HG03175 (cell line): ENCODE data around the gene SKAP1.

Experiments
- ATAC-seq: cut with Tn5 transposase; IDR thresholded peaks from one replicate; pipeline ENCODE4 v1.9.1; 2021; ENCODE audit warnings: mild to moderate bottlenecking, moderate library complexity; ENCODE audit not compliant: unreplicated experiment

Gene SKAP1

DNA sequence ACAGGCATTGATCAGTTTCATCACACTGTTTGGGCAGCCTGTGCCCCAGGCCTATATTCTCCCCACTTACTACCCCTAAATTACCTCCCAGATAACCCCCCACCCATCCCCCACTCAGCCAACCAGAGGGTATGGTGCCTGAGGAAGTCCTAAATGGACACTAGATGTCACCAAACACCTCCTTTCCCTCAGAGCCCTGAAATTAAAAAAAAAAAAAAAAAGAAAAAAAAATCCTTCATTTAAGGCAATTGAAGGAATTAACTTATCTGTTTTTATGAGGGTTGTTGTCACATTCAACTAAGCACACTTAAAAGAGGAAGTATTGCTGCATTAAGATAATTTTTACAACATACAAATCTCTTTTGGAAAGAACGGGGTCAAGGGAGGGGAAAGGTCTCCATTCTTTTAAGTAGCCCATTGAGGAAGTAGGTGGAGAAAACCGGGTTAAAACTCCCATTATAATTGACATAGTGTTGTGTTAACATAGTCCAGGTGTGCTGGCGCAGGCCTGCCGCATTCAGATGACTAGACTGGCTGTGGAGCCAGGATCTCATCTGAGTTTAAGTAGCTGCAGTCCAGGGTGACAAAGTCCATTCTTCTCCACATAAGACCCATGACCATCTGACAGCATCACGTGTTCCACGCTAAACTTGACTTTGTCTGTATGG is 276.2 kb downstream of the SKAP1 start:
- ATAC-seq: no peak

DNA sequence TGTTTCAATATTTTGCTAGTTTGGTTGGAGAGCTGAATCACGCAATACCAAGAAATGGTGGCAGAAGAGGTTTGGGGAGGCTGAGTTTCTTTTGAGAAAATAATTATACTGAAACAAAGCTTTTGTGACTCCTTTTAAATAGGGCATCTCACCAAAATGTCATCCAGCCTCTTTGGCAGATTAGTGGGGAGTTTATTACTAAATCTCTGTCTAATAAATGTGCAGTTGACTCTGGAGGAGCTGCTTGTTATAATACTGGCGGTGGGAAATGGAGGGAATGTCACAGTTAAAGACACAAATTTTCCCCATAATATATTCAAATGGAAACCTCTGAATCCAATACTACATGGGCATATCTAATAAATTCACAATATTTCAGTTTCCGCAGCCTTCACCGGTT is 277.7 kb downstream of the SKAP1 start:
- ATAC-seq: no peak

DNA sequence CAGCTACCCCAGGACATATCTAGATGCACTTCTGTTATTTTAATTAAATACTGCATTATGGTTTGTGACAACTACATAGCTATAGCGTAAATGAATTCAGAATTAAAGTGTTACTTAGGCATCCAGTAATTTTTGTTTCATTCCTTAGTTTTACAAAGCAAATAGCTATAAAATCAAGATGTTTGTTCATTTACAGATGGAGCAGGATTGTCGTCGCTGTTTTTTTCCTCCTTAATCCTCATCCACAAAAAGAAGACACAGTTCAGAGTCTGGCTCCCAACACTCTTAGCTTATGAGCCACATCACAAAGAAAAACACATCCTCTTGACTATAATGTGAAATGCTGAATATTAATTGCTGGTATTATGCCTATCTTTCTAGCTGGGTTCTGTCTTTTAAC is 278.8 kb downstream of the SKAP1 start:
- ATAC-seq: no peak

GRCh38 chr17:48150597-48151001 is 279.4 kb downstream of the SKAP1 start:
- ATAC-seq: no peak

- no peak for ATAC-seq
Measured at GRCh38 chr17:48149787-48150463, 280.1 kb downstream of the SKAP1 start.

GRCh38 chr17:48148854-48149786 is 280.9 kb downstream of the SKAP1 start:
- ATAC-seq: no peak

DNA sequence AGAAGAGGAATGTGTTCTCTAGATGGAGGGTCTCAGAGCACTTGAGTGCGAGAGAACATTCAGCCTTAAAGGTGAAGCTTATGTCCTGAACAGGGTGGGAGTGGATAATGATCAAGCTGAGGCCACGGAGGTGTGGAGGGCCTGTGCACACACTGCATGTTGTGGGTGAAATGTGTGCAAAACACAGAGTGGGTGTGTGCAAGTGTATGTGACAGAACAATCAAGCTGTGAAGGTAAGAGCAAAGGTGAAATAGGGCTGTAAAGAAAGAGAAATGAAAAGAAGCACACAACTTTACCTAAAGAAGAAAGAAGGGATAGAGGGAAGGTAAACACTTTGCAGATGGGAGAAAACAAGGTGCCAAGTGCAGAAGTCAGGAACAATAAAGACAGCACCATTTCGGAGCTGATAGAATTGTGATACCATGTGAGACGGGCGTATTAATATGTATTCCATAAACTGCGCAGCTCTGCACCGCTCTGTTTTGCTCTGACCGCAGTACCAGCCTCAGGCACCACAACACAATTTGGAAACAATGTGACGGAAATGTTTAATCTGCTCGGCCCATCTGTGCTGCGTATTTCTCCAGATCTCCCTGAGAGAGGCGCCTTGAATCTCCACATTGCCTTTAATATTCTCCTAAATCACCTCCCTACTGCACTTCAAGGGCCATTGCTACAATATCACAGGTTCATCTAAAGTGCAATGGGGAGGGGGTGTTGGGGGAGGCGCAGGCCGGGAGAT is 281.8 kb downstream of the SKAP1 start:
- no peak for ATAC-seq

- ATAC-seq: no peak
Measured at GRCh38 chr17:48144976-48145798, 284.8 kb downstream of the SKAP1 start.

- ATAC-seq: no peak
Measured at GRCh38 chr17:48144231-48144630, 285.8 kb downstream of the SKAP1 start.

- no peak for ATAC-seq
Measured at GRCh38 chr17:48143629-48144028, 286.4 kb downstream of the SKAP1 start.

DNA sequence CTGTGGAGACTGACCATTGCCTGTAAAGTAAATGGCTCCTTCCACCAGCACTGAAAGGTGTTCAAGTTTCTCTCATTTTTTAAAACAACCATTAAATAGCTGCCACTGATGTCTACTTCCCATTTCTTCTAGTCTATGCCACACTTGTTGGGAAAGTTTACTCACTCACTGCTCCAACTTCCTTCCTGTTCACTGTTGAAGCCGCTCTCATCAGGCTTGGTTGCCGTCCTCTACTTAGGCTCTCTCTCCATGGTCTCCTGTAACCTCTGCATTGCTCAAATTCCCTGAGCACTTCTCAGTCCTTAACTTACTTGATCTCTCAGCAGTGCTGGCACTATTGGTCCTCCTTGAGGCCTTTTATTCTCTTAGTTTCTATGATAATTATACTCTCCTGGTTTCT is 290.1 kb downstream of the SKAP1 start:
- no peak for ATAC-seq

DNA sequence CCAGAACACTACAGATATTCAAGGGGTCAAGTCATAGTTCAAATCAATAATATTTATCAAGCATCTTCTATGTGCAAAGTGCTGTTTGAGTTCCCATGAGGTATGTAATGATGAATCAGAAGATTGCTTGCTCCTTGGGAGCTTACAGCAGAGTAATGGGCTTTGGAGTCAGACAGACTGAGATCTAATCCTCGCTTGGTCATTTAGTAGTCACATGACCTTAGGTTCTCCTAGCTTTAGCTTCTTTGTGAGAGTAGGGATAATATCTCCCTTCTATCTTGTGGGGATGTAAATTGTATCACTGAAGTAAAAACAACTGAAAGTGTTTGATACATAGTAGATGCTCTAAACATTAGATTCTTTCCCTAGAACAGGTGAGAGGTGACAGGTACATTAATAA is 292.4 kb downstream of the SKAP1 start:
- ATAC-seq: no peak

- no peak for ATAC-seq
Measured at GRCh38 chr17:48134912-48135480, 295.0 kb downstream of the SKAP1 start.

DNA sequence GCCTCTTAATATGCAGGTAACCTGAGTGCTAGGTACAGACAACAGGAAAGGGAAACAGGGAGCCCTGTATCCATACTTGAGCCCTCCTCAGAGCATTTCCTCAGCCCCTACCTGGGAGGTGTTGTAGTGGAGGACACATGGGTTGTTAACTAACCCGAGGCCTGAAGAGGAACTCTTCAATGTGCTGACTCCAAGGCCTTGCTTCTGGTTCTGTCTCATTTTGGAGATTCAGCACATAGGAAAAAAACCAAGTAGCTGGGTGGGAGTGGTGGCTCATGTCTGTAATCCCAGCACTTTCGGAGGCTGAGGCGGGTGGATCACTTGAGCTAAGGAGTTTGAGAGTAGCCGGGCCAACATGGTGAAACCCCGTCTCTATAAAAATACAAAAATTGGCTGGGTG is 297.6 kb downstream of the SKAP1 start:
- no peak for ATAC-seq

GRCh38 chr17:48131216-48131824 is 298.7 kb downstream of the SKAP1 start:
- no peak for ATAC-seq

GRCh38 chr17:48129981-48130380 is 300.0 kb downstream of the SKAP1 start:
- no peak for ATAC-seq

- no peak for ATAC-seq
Measured at GRCh38 chr17:48128400-48128799, 301.6 kb downstream of the SKAP1 start.

DNA sequence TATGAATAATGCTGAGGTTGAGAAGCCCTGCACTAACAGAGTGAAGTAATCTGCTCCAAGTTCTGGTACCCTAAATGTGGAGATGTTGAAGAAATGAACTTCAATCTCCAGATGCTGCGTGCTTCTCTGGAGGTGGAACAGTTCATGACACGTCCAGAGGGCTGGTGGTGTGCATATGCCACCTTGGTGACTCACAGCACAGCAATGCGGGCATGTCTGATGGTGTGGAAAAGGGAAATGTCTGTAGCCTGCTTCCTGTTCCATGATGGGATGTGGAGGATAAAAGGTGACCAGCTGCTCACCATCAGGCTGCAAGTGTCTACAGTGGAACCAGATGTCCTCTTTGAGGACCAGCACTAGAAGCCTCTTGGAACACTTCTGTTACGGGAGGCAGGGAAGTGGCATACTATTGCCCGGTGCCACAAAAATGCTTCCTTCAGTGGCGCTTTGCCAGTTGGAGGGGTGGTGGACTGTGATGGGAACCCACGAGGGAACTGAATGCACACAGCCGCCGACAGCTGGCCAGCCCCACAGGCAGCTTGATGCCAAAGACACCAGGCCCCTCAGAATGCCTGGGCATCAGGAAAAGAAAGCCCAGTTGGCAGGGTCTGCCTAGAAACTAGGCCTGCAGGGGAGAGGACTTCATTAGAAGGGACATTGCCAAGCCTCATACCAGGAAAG is 302.5 kb downstream of the SKAP1 start:
- no peak for ATAC-seq

GRCh38 chr17:48126532-48126850 is 303.5 kb downstream of the SKAP1 start:
- ATAC-seq: no peak
